PC-3 (cell line): ENCODE data around the gene ENTPD7.

Source experiments
- CTCF ChIP-seq: fragments of 300-600 bp; sonication (generic); conservative IDR thresholded peaks from 2 replicates; pipeline ENCODE4 v1.5.1; 2017; ENCODE audit warnings: antibody characterized with exemption, low read depth, mild to moderate bottlenecking, low read length
- EZH2 ChIP-seq: fragments of 300-600 bp; sonication (generic); IDR thresholded peaks from one replicate; pipeline ENCODE4 v1.6.1; 2017; ENCODE audit warnings: antibody characterized with exemption, mild to moderate bottlenecking, low read length; ENCODE audit not compliant: unreplicated experiment

- no peak for TF ChIP-seq CTCF
- TF ChIP-seq EZH2: no peak
Measured at GRCh38 chr10:99673492-99673891, 14.2 kb downstream of the ENTPD7 start.
